ENCODE data around the gene RNASEH2A.

The RNASEH2A gene

GRCh38 chr19:12806242-12807081, at the start of gene RNASEH2A:
Gene RNASEH2A (plus strand): TSS chr19:12806584. CDS start chr19:12806674, 90 bp downstream.
- DNase-seq (ENCODE audit: low read depth, low spot score) = peak; percentile 57
- no peak within 1 kb of the TSS for H3K27ac ChIP-seq

- no peak for DNase-seq (ENCODE audit: low read depth, low spot score)
- H3K27ac ChIP-seq = no peak overlapping the region
Measured at GRCh38 chr19:12757544-12758274, 48.7 kb upstream of the RNASEH2A start.

- no peak overlapping the region for H3K27ac ChIP-seq
- DNase-seq (ENCODE audit: low read depth, low spot score) = no peak
Measured at GRCh38 chr19:12759686-12760085, 46.7 kb upstream of the RNASEH2A start.

- DNase-seq (ENCODE audit: low read depth, low spot score) = no peak
- H3K27ac ChIP-seq = no peak overlapping the region
Measured at GRCh38 chr19:12763100-12763499, 43.3 kb upstream of the RNASEH2A start.

- H3K27ac ChIP-seq = no peak overlapping the region
- no peak for DNase-seq (ENCODE audit: low read depth, low spot score)
Measured at GRCh38 chr19:12764698-12765097, 41.7 kb upstream of the RNASEH2A start.

GRCh38 chr19:12766051-12766521, 40.3 kb upstream of the RNASEH2A start:
- no peak overlapping the region for H3K27ac ChIP-seq
- no peak for DNase-seq (ENCODE audit: low read depth, low spot score)

- DNase-seq (ENCODE audit: low read depth, low spot score) = no peak
Measured at GRCh38 chr19:12767150-12767549, 39.2 kb upstream of the RNASEH2A start.

GRCh38 chr19:12767666-12768065, 38.7 kb upstream of the RNASEH2A start:
- no peak for DNase-seq (ENCODE audit: low read depth, low spot score)

More at GRCh38 chr19:12767150-12767549, 39.2 kb upstream of the RNASEH2A start:
- no peak overlapping the region for H3K27ac ChIP-seq

GRCh38 chr19:12769689-12770088, 36.7 kb upstream of the RNASEH2A start:
- DNase-seq (ENCODE audit: low read depth, low spot score) = no peak
- no peak overlapping the region for H3K27ac ChIP-seq

More at GRCh38 chr19:12767666-12768065, 38.7 kb upstream of the RNASEH2A start:
- no peak overlapping the region for H3K27ac ChIP-seq

GRCh38 chr19:12770922-12771321, 35.5 kb upstream of the RNASEH2A start:
- no peak overlapping the region for H3K27ac ChIP-seq

GRCh38 chr19:12772323-12772722, 34.1 kb upstream of the RNASEH2A start:
- no peak for DNase-seq (ENCODE audit: low read depth, low spot score)
- H3K27ac ChIP-seq = no peak overlapping the region

More at GRCh38 chr19:12770922-12771321, 35.5 kb upstream of the RNASEH2A start:
- no peak for DNase-seq (ENCODE audit: low read depth, low spot score)

- no peak overlapping the region for H3K27ac ChIP-seq
- no peak for DNase-seq (ENCODE audit: low read depth, low spot score)
Measured at GRCh38 chr19:12773571-12773970, 32.8 kb upstream of the RNASEH2A start.

GRCh38 chr19:12774588-12775555, 31.5 kb upstream of the RNASEH2A start, which contains the start of gene HOOK2:
Gene HOOK2 (minus strand): TSS chr19:12775552. CDS start chr19:12775449, 103 bp downstream.
- H3K27ac ChIP-seq = peak within 1 kb of the TSS; percentile 89
- DNase-seq (ENCODE audit: low read depth, low spot score) = peak; percentile 89

- H3K27ac ChIP-seq = peak overlapping the region; percentile 92
- no peak for DNase-seq (ENCODE audit: low read depth, low spot score)
Measured at GRCh38 chr19:12777217-12778016, 29.0 kb upstream of the RNASEH2A start.

- peak overlapping the region; percentile 92 for H3K27ac ChIP-seq
- no peak for DNase-seq (ENCODE audit: low read depth, low spot score)
Measured at GRCh38 chr19:12778017-12778904, 28.1 kb upstream of the RNASEH2A start.

- H3K27ac ChIP-seq = peak overlapping the region; percentile 92
- DNase-seq (ENCODE audit: low read depth, low spot score) = no peak
Measured at GRCh38 chr19:12778905-12779161, 27.6 kb upstream of the RNASEH2A start.

- no peak for DNase-seq (ENCODE audit: low read depth, low spot score)
- peak overlapping the region; percentile 92 for H3K27ac ChIP-seq
Measured at GRCh38 chr19:12779162-12779993, 27.0 kb upstream of the RNASEH2A start.

- DNase-seq (ENCODE audit: low read depth, low spot score) = no peak
- peak overlapping the region; percentile 100 for H3K27ac ChIP-seq
Measured at GRCh38 chr19:12782174-12782423, 24.3 kb upstream of the RNASEH2A start.

Data from epithelial cell of prostate (primary cell).